ENCODE data around the gene HDAC4. TPM values are rescaled to one million over a fixed set of nuclear protein-coding genes. Genes with fewer than 3 reads are reported as not detected.

Gene HDAC4
- total and polyA plus RNA-seq, 2 experiments from 2014 or later = 9.3 to 10.8 TPM

DNA sequence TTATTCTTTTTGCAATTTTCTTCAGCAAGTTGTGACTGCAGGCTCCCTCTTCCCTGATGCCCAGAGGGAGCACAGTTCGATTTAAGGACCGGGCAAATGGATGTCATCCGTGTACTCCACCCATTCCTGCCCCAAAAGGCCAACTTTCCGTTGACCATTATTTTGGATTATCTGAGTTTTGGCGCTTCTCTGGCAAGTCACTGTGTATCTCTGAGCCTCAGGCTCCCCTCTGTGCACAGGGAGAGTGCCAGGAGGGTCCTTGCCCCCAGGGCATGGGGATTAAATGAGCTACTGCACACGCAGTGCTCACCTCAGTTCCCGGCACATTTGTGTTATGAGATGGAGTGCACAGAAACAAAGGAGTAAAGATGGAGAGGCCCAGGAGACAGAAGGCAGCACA, 41.4 kb upstream of the HDAC4 start:
- DNase-seq (ENCODE audit: low spot score) = no peak
- Histone ChIP-seq H2AFZ (no peak overlapping the region), H3K4me2 (no peak overlapping the region), H3K27me3 (peaks cover 14% of the 10 kb centered on the region), H3K4me1 (ENCODE audit: insufficient read depth) (peaks cover 16% of the 10 kb centered on the region), H3K36me3 (replicated peaks; ENCODE audit: insufficient read depth, low read depth) (no peaks in the 10 kb centered on the region), H4K20me1 (ENCODE audit: insufficient read depth, poor library complexity, severe bottlenecking) (no peaks in the 10 kb centered on the region), H3K9me2 (replicated peaks; ENCODE audit: insufficient read depth) (no peaks in the 10 kb centered on the region), H3K27ac (no peak overlapping the region), H3K79me2 (no peaks in the 10 kb centered on the region), H3K4me3 (no peak overlapping the region), H3K9me3 (ENCODE audit: low read depth) (no peaks in the 10 kb centered on the region)
- TF ChIP-seq EZH2 (IDR thresholded peaks at IDR 0.05; ENCODE audit: borderline replicate concordance) (no peak), EZH2phosphoT487 (IDR thresholded peaks at IDR 0.05; ENCODE audit: low read depth, severe bottlenecking, unreplicated experiment) (no peak)
- TF ChIP-seq, protein P1, sequence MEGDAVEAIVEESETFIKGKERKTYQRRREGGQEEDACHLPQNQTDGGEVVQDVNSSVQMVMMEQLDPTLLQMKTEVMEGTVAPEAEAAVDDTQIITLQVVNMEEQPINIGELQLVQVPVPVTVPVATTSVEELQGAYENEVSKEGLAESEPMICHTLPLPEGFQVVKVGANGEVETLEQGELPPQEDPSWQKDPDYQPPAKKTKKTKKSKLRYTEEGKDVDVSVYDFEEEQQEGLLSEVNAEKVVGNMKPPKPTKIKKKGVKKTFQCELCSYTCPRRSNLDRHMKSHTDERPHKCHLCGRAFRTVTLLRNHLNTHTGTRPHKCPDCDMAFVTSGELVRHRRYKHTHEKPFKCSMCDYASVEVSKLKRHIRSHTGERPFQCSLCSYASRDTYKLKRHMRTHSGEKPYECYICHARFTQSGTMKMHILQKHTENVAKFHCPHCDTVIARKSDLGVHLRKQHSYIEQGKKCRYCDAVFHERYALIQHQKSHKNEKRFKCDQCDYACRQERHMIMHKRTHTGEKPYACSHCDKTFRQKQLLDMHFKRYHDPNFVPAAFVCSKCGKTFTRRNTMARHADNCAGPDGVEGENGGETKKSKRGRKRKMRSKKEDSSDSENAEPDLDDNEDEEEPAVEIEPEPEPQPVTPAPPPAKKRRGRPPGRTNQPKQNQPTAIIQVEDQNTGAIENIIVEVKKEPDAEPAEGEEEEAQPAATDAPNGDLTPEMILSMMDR (IDR thresholded peaks at IDR 0.05; ENCODE audit: poor library complexity) = no peak
- WGBS (ENCODE audit: low lambda C conversion rate, missing lambda C conversion rate) = 92% methylated on average over 7 of the region's 7 CpGs

DNA sequence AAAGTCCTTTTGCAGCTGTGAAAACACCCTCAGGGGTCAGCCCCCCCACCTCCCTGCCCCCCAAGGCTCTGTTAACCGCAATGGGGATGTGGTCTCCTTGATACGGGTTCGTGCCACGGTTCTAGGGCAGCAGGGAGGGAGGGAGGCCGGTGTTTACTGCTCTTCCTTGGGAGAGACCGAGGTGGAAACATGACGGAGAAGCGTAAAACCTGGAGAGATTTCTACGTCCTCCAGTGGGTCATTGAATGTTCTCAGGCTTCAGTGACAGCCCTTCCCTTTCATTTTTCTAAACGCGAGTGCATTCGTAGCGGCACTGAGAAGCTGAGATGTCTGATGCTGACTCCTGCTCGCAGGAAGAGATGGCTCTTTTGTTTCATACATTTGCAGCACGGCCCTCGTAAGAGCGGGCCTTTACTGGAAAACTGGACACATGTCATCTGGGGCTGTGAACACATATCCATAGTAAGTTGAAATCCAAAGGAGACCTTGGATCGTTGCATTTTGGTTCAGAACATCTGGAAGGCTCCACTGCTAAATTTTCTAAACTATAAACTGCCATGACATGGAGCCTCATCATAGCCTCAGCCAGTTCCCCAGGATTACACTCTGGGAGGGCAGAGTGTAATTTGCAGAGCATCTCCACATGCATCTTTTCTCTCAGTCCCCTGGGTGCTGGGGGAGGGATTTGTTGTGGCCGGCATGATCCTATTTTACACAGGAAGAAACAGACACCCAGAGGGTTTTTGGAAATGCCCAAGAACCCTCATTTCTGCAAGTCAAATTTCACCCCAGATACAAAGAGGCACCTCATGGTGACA, 40.6 kb upstream of the HDAC4 start:
- peaks cover 16% of the 10 kb centered on the region for H3K4me1 ChIP-seq (ENCODE audit: insufficient read depth)
- no peaks in the 10 kb centered on the region for H3K79me2 ChIP-seq
- peak overlapping the region; percentile 66 for H3K4me2 ChIP-seq
- no peak overlapping the region for H3K4me3 ChIP-seq
- H2AFZ ChIP-seq = no peak overlapping the region
- H4K20me1 ChIP-seq (ENCODE audit: insufficient read depth, poor library complexity, severe bottlenecking) = no peaks in the 10 kb centered on the region
- no peaks in the 10 kb centered on the region for H3K9me3 ChIP-seq (ENCODE audit: low read depth)
- DNase-seq (ENCODE audit: low spot score) = no peak
- no peaks in the 10 kb centered on the region for H3K36me3 ChIP-seq (replicated peaks; ENCODE audit: insufficient read depth, low read depth)
- peak overlapping the region; percentile 72 for H3K27ac ChIP-seq
- H3K9me2 ChIP-seq (replicated peaks; ENCODE audit: insufficient read depth) = no peaks in the 10 kb centered on the region
- TF ChIP-seq, protein P1 (IDR thresholded peaks at IDR 0.05; ENCODE audit: poor library complexity) = no peak
- no peak for TF ChIP-seq EZH2phosphoT487 (IDR thresholded peaks at IDR 0.05; ENCODE audit: low read depth, severe bottlenecking, unreplicated experiment)
- no peak for TF ChIP-seq EZH2 (IDR thresholded peaks at IDR 0.05; ENCODE audit: borderline replicate concordance)
- WGBS (ENCODE audit: low lambda C conversion rate, missing lambda C conversion rate) = 62% methylated on average over 19 of the region's 19 CpGs
- H3K27me3 ChIP-seq = peaks cover 14% of the 10 kb centered on the region

DNA sequence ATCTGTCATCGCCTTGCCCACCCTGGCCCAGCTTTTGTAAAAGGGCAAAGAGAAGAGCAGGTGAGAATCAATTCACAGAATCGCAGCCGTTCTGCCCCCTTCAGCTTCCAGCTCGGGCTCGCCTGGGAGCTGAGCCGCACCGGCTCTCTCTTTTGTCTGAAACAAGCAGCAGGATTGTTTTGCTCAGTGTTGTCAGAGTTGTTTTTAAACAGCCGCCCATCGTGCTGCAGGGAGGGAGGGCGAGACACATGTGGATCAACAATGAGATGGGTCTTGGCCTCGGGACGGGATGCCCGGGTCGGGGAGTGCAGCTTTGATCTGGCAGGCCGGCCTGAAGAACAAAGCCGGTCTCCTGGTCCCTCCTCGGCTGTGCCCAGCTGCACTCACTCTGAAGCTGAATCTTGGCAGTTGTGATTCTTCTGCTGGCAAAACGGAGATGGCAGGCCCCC, 39.7 kb upstream of the HDAC4 start:
- H3K36me3 ChIP-seq (replicated peaks; ENCODE audit: insufficient read depth, low read depth) = no peaks in the 10 kb centered on the region
- H3K79me2 ChIP-seq = no peaks in the 10 kb centered on the region
- TF ChIP-seq EZH2 (IDR thresholded peaks at IDR 0.05; ENCODE audit: borderline replicate concordance) = no peak
- TF ChIP-seq, protein P1 (IDR thresholded peaks at IDR 0.05; ENCODE audit: poor library complexity) = no peak
- no peak for TF ChIP-seq EZH2phosphoT487 (IDR thresholded peaks at IDR 0.05; ENCODE audit: low read depth, severe bottlenecking, unreplicated experiment)
- DNase-seq (ENCODE audit: low spot score) = peak; percentile 26
- peaks cover 14% of the 10 kb centered on the region for H3K4me1 ChIP-seq (ENCODE audit: insufficient read depth)
- peak overlapping the region; percentile 72 for H3K27ac ChIP-seq
- WGBS (ENCODE audit: low lambda C conversion rate, missing lambda C conversion rate) = 33% methylated on average over 18 of the region's 18 CpGs
- H3K4me3 ChIP-seq = no peak overlapping the region
- no peaks in the 10 kb centered on the region for H4K20me1 ChIP-seq (ENCODE audit: insufficient read depth, poor library complexity, severe bottlenecking)
- H3K27me3 ChIP-seq = peaks cover 14% of the 10 kb centered on the region
- no peaks in the 10 kb centered on the region for H3K9me3 ChIP-seq (ENCODE audit: low read depth)
- peak overlapping the region; percentile 66 for H3K4me2 ChIP-seq
- no peaks in the 10 kb centered on the region for H3K9me2 ChIP-seq (replicated peaks; ENCODE audit: insufficient read depth)
- H2AFZ ChIP-seq = peak overlapping the region; percentile 31
